ENCODE results near the gene RASAL3. TPM values are rescaled to one million over a fixed set of nuclear protein-coding genes. Genes with fewer than 3 reads are reported as not detected.

RASAL3 gene
- total RNA-seq, 1 experiment from 2014 or later: 4.0 TPM

DNA sequence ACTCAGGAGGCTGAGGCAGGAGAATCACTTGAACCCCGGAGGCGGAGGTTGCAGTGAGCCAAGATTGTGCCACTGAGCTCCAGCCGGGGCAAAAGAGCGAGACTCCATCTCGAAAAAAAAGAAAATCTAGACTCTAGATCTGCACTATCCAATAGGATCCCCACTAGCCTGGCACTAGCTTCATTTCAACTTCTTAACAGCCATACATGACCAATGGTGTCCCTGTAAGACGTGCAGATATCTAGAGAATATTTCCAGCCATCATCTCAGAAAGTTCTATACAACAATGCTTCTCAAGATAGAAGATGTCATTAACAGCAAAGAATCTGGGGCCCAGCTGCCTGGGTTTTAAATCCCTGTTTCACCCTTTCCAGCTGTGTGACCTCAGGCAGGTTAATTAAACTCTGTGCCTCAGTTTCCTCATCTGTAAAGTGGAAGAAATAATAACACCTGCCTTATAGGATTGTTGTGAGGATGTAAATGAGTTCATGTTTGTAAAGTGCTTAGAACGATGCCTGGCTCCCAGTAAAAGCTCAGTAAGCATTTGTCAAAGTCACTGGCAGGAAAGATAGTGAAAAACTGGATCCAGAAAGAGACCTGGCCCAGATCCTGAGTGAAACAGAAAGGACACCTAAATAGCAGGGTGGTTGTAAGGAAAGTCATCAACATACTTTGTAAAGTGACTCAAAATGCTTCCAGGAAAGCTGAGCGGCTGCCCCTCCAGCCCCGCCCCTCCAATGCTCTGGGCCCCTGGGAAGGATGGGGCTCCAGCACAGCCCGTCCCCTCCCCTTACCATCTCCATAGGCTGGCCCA lies 28.1 kb downstream of the RASAL3 start:
- Histone ChIP-seq H3K4me3 (ENCODE audit: low read length) (no peak overlapping the region), H3K36me3 (ENCODE audit: insufficient read depth, low read length) (no peaks in the 10 kb centered on the region), H3K9me3 (ENCODE audit: low read length) (no peaks in the 10 kb centered on the region), H3K4me2 (ENCODE audit: low read depth, low read length, poor library complexity, severe bottlenecking) (no peak overlapping the region), H3K27me3 (ENCODE audit: low read length) (no peaks in the 10 kb centered on the region), H3K9ac (ENCODE audit: low read length) (no peak overlapping the region), H3K27ac (ENCODE audit: low read length) (no peak overlapping the region), H3K79me2 (ENCODE audit: low read length) (peaks cover 10% of the 10 kb centered on the region), H2AFZ (ENCODE audit: low read length) (no peak overlapping the region), H4K20me1 (ENCODE audit: insufficient read depth, low read depth, low read length) (no peaks in the 10 kb centered on the region; the same call in 1 of the 2 replicates), H3K4me1 (ENCODE audit: low read length) (peaks cover 13% of the 10 kb centered on the region), H3K9me2 (replicated peaks; ENCODE audit: insufficient read depth, low read length) (no peaks in the 10 kb centered on the region)
- DNase-seq: no peak

- peaks cover 37% of the 10 kb centered on the region for H3K79me2 ChIP-seq (ENCODE audit: low read length)
- peak overlapping the region; percentile 96; the same call in 1 of the 2 replicates for H2AFZ ChIP-seq (ENCODE audit: low read length)
- no peaks in the 10 kb centered on the region for H3K36me3 ChIP-seq (ENCODE audit: insufficient read depth, low read length)
- no peaks in the 10 kb centered on the region for H3K9me2 ChIP-seq (replicated peaks; ENCODE audit: insufficient read depth, low read length)
- no peak overlapping the region for H3K27ac ChIP-seq (ENCODE audit: low read length)
- H4K20me1 ChIP-seq (ENCODE audit: insufficient read depth, low read depth, low read length): peaks cover 14% of the 10 kb centered on the region; the same call in 1 of the 2 replicates
- peak overlapping the region; percentile 90; the same call in 1 of the 2 replicates for H3K4me3 ChIP-seq (ENCODE audit: low read length)
- H3K27me3 ChIP-seq (ENCODE audit: low read length): no peaks in the 10 kb centered on the region
- H3K4me2 ChIP-seq (ENCODE audit: low read depth, low read length, poor library complexity, severe bottlenecking): peak overlapping the region; percentile 91
- peak overlapping the region; percentile 82 for H3K9ac ChIP-seq (ENCODE audit: low read length)
- H3K9me3 ChIP-seq (ENCODE audit: low read length): no peaks in the 10 kb centered on the region
- H3K4me1 ChIP-seq (ENCODE audit: low read length): peaks cover 22% of the 10 kb centered on the region
- no peak for DNase-seq
Observed at GRCh38 chr19:15433519-15434069, 30.8 kb downstream of the RASAL3 start.

GRCh38 chr19:15432629-15433518 lies 31.5 kb downstream of the RASAL3 start:
- peak overlapping the region; percentile 82 for H3K9ac ChIP-seq (ENCODE audit: low read length)

DNA sequence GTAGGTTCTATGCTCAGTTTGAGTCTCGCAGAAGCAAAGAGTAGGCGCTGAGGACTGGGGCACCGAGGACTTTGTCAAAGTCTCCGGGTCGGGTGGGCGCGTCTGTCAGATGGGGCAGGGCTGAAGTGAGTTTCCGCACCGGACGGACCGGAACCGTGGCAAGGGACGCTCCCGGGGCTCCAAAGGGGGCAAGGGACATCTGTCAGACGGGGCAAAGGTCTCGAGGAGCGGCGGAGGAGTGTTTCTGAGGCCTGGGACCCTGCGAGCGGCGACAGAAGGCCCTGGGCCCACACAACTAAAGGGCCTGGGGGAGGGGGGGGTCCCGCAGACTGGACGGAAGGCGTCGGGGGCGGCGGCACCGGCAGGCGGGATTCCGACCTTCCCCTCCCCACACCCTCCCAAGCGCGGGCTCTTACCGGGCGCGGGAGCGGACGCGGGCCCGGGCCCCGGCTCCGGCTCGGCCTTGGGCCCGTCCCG lies 32.3 kb downstream of the RASAL3 start:
- Histone ChIP-seq H3K9ac (ENCODE audit: low read length) (peak overlapping the region; percentile 81), H2AFZ (ENCODE audit: low read length) (no peak overlapping the region), H3K9me3 (ENCODE audit: low read length) (no peaks in the 10 kb centered on the region), H3K27ac (ENCODE audit: low read length) (peak overlapping the region; percentile 12; the same call in 1 of the 2 replicates), H3K9me2 (replicated peaks; ENCODE audit: insufficient read depth, low read length) (no peaks in the 10 kb centered on the region), H3K36me3 (ENCODE audit: insufficient read depth, low read length) (peaks cover 5% of the 10 kb centered on the region), H4K20me1 (ENCODE audit: insufficient read depth, low read depth, low read length) (peaks cover 14% of the 10 kb centered on the region; the same call in 1 of the 2 replicates), H3K79me2 (ENCODE audit: low read length) (peaks cover 42% of the 10 kb centered on the region), H3K4me2 (ENCODE audit: low read depth, low read length, poor library complexity, severe bottlenecking) (peak overlapping the region; percentile 86), H3K4me3 (ENCODE audit: low read length) (peak overlapping the region; percentile 78), H3K4me1 (ENCODE audit: low read length) (peaks cover 22% of the 10 kb centered on the region), H3K27me3 (ENCODE audit: low read length) (no peaks in the 10 kb centered on the region)
- peak; percentile 66 for DNase-seq

More at GRCh38 chr19:15432629-15433518, 31.5 kb downstream of the RASAL3 start:
- Histone ChIP-seq H3K27me3 (ENCODE audit: low read length) (no peaks in the 10 kb centered on the region), H4K20me1 (ENCODE audit: insufficient read depth, low read depth, low read length) (peaks cover 14% of the 10 kb centered on the region; the same call in 1 of the 2 replicates), H3K27ac (ENCODE audit: low read length) (no peak overlapping the region), H3K9me3 (ENCODE audit: low read length) (no peaks in the 10 kb centered on the region), H3K79me2 (ENCODE audit: low read length) (peaks cover 42% of the 10 kb centered on the region), H3K4me2 (ENCODE audit: low read depth, low read length, poor library complexity, severe bottlenecking) (peak overlapping the region; percentile 91), H2AFZ (ENCODE audit: low read length) (peak overlapping the region; percentile 96), H3K9me2 (replicated peaks; ENCODE audit: insufficient read depth, low read length) (no peaks in the 10 kb centered on the region), H3K4me1 (ENCODE audit: low read length) (peaks cover 22% of the 10 kb centered on the region), H3K4me3 (ENCODE audit: low read length) (peak overlapping the region; percentile 90), H3K36me3 (ENCODE audit: insufficient read depth, low read length) (no peaks in the 10 kb centered on the region)
- peak; percentile 96 for DNase-seq

- Histone ChIP-seq H3K4me3 (ENCODE audit: low read length) (peak overlapping the region; percentile 78), H3K27ac (ENCODE audit: low read length) (peak overlapping the region; percentile 12; the same call in 1 of the 2 replicates), H3K27me3 (ENCODE audit: low read length) (no peaks in the 10 kb centered on the region), H3K4me2 (ENCODE audit: low read depth, low read length, poor library complexity, severe bottlenecking) (peak overlapping the region; percentile 86), H3K9ac (ENCODE audit: low read length) (peak overlapping the region; percentile 81), H3K79me2 (ENCODE audit: low read length) (peaks cover 42% of the 10 kb centered on the region), H3K4me1 (ENCODE audit: low read length) (peaks cover 22% of the 10 kb centered on the region), H3K36me3 (ENCODE audit: insufficient read depth, low read length) (peaks cover 6% of the 10 kb centered on the region), H3K9me3 (ENCODE audit: low read length) (no peaks in the 10 kb centered on the region), H3K9me2 (replicated peaks; ENCODE audit: insufficient read depth, low read length) (no peaks in the 10 kb centered on the region), H4K20me1 (ENCODE audit: insufficient read depth, low read depth, low read length) (peaks cover 14% of the 10 kb centered on the region; the same call in 1 of the 2 replicates), H2AFZ (ENCODE audit: low read length) (no peak overlapping the region)
- no peak for DNase-seq
Observed at GRCh38 chr19:15431396-15432017, 32.8 kb downstream of the RASAL3 start.

DNA sequence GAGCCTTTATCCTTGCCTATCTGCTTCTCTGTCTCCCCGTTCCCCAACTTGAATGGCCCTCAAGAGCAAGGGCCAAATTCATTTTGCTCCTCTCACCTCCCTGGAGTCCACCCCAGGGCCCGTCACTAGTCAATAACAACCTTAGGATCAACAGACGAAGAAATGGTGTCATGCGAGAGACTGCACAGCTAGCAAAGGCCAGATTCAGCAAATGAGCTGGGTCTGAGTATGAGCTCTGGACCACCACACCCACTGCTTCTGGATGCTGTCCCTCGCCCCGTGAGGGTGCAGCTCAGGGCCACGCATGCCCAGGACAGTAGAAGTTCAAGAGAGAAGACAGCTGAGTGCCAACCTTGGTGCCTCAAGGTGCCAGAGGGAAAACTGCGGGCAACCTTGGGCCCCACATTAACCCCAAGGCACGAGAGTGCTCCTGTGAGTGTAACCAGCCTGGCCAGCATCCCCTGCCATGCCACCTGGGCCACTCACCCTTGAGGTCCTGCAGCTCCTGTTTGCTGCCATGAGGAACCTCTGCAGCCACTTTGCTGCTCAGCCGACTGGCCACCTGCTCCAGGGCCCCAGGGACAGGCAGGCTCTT lies 33.7 kb downstream of the RASAL3 start:
- Histone ChIP-seq H3K27me3 (ENCODE audit: low read length) (no peaks in the 10 kb centered on the region), H2AFZ (ENCODE audit: low read length) (no peak overlapping the region), H3K9me3 (ENCODE audit: low read length) (no peaks in the 10 kb centered on the region), H3K4me2 (ENCODE audit: low read depth, low read length, poor library complexity, severe bottlenecking) (peak overlapping the region; percentile 86), H3K27ac (ENCODE audit: low read length) (no peak overlapping the region), H4K20me1 (ENCODE audit: insufficient read depth, low read depth, low read length) (peaks cover 14% of the 10 kb centered on the region; the same call in 1 of the 2 replicates), H3K4me1 (ENCODE audit: low read length) (peaks cover 22% of the 10 kb centered on the region), H3K9ac (ENCODE audit: low read length) (peak overlapping the region; percentile 81), H3K9me2 (replicated peaks; ENCODE audit: insufficient read depth, low read length) (no peaks in the 10 kb centered on the region), H3K79me2 (ENCODE audit: low read length) (peaks cover 44% of the 10 kb centered on the region), H3K36me3 (ENCODE audit: insufficient read depth, low read length) (peaks cover 12% of the 10 kb centered on the region), H3K4me3 (ENCODE audit: low read length) (peak overlapping the region; percentile 78; the same call in 1 of the 2 replicates)
- DNase-seq: no peak

- Histone ChIP-seq H3K4me2 (ENCODE audit: low read depth, low read length, poor library complexity, severe bottlenecking) (no peak overlapping the region), H3K4me3 (ENCODE audit: low read length) (no peak overlapping the region), H3K4me1 (ENCODE audit: low read length) (peaks cover 22% of the 10 kb centered on the region)
Observed at GRCh38 chr19:15429825-15430467, 34.4 kb downstream of the RASAL3 start.

More at GRCh38 chr19:15429825-15430467, 34.4 kb downstream of the RASAL3 start:
- Histone ChIP-seq H3K27ac (ENCODE audit: low read length) (no peak overlapping the region), H3K79me2 (ENCODE audit: low read length) (peaks cover 44% of the 10 kb centered on the region), H3K27me3 (ENCODE audit: low read length) (no peaks in the 10 kb centered on the region), H3K36me3 (ENCODE audit: insufficient read depth, low read length) (peaks cover 16% of the 10 kb centered on the region), H4K20me1 (ENCODE audit: insufficient read depth, low read depth, low read length) (peaks cover 14% of the 10 kb centered on the region; the same call in 1 of the 2 replicates), H3K9me3 (ENCODE audit: low read length) (no peaks in the 10 kb centered on the region), H3K9ac (ENCODE audit: low read length) (peak overlapping the region; percentile 81; the same call in 1 of the 2 replicates), H2AFZ (ENCODE audit: low read length) (no peak overlapping the region), H3K9me2 (replicated peaks; ENCODE audit: insufficient read depth, low read length) (no peaks in the 10 kb centered on the region)
- no peak for DNase-seq

All from Karpas-422 (cell line).